ENCODE measurements around the gene VPS33A.
"Not testable (repeated sequence)": the region's sequence is repeated elsewhere in the genome, so short reads cannot be mapped to it uniquely, and the experiment has no call there.

VPS33A gene

GRCh38 chr12:122203301-122204166 lies 62.8 kb downstream of the VPS33A start, which contains the start of gene B3GNT4:
Gene B3GNT4, plus strand, starts transcription at chr12:122203709. Its CDS starts 910 bp downstream, at chr12:122204619.
- peak in 3 of 4 experiments; percentile 27 to 69 (median 47) for DNase-seq

GRCh38 chr12:122202811-122203210 lies 63.5 kb downstream of the VPS33A start:
- not testable (repeated sequence) for DNase-seq

GRCh38 chr12:122202017-122202416 lies 64.3 kb downstream of the VPS33A start:
- no peak for DNase-seq

- DNase-seq, result no peak
Measured at GRCh38 chr12:122201381-122201780, 64.9 kb downstream of the VPS33A start.

- no peak for DNase-seq
Measured at GRCh38 chr12:122200541-122201175, 65.6 kb downstream of the VPS33A start.

- no peak for DNase-seq
Measured at GRCh38 chr12:122199484-122200355, 66.6 kb downstream of the VPS33A start.

GRCh38 chr12:122197612-122197966 lies 68.7 kb downstream of the VPS33A start:
- no peak for DNase-seq

- DNase-seq, result no peak
Measured at GRCh38 chr12:122195405-122195804, 70.9 kb downstream of the VPS33A start.

- DNase-seq, result no peak
Measured at GRCh38 chr12:122194804-122195203, 71.5 kb downstream of the VPS33A start.

GRCh38 chr12:122192441-122192840 lies 73.9 kb downstream of the VPS33A start:
- no peak for DNase-seq

GRCh38 chr12:122190842-122191668 lies 75.2 kb downstream of the VPS33A start:
- peak; percentile 10 to 41 (median 22) for DNase-seq

GRCh38 chr12:122189626-122190475 lies 76.4 kb downstream of the VPS33A start:
- no peak for DNase-seq

- no peak for DNase-seq
Measured at GRCh38 chr12:122187466-122187865, 78.8 kb downstream of the VPS33A start.

- no peak for DNase-seq
Measured at GRCh38 chr12:122185494-122186082, 80.7 kb downstream of the VPS33A start.

GRCh38 chr12:122185079-122185478 lies 81.2 kb downstream of the VPS33A start:
- no peak for DNase-seq

- DNase-seq, result no peak
Measured at GRCh38 chr12:122184517-122184916, 81.8 kb downstream of the VPS33A start.

- no peak for DNase-seq
Measured at GRCh38 chr12:122183588-122183940, 82.7 kb downstream of the VPS33A start.

- DNase-seq, result peak in 2 of 4 experiments; percentile 16 to 33
Measured at GRCh38 chr12:122182887-122183587, 83.3 kb downstream of the VPS33A start, which contains the start of gene LRRC43. Gene LRRC43, plus strand, starts transcription at chr12:122183123. Its CDS starts 22 bp downstream, at chr12:122183145.

Measured in activated naive CD4-positive, alpha-beta T cell (primary cell).